ENCODE measurements around the gene SETD2. TPM values are rescaled to one million over a fixed set of nuclear protein-coding genes. Genes with fewer than 3 reads are reported as not detected.

Gene SETD2
- polyA plus RNA-seq, 1 of the 3 experiments (the other 2 are of a cell fraction) = 12.1 TPM

DNA sequence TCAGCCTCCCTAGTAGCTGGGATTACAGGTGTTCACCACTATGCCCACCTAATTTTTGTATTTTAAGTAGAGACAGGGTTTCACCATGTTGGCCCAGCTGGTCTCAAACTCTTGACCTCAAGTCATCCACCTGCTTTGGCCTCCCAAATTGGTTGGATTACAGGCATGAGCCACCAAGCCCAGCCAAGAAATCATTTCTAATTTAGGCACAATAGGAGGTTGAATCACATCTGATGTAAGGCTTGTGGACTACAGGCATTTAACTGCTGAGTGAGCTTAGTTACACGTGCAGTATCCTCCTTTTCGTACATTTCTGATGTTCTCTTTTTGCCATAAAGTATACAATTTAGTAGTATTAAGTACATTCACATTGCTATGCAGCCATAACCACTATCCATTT, 31.1 kb upstream of the SETD2 start:
- Histone ChIP-seq H2AFZ (ENCODE audit: low read depth) (no peak overlapping the region), H3K79me2 (ENCODE audit: insufficient read depth) (no peaks in the 10 kb centered on the region), H3K4me3 (ENCODE audit: low read depth in 2 of 2, low read length in 1 of 2) (no peak overlapping the region), H3K27ac (ENCODE audit: low read depth in 2 of 2, low read length in 1 of 2) (no peak overlapping the region), H3K4me2 (no peak overlapping the region), H3K9me3 (no peaks in the 10 kb centered on the region), H3K36me3 (replicated peaks in 1 of 2; ENCODE audit: control insufficient read depth in 1 of 2, insufficient read depth in 2 of 2, low read length in 1 of 2) (no peaks in the 10 kb centered on the region), H3K9me2 (no peaks in the 10 kb centered on the region), H3K4me1 (ENCODE audit: control insufficient read depth in 1 of 2, insufficient read depth in 2 of 2, low read depth in 1 of 2, low read length in 1 of 2) (no peaks in the 10 kb centered on the region), H3F3A (replicated peaks; ENCODE audit: insufficient read depth) (no peaks in the 10 kb centered on the region), H3K27me3 (ENCODE audit: insufficient read depth) (no peaks in the 10 kb centered on the region), H4K20me1 (ENCODE audit: insufficient read depth) (no peaks in the 10 kb centered on the region), H3K9ac (no peak overlapping the region)
- CTCF ChIA-PET = no interaction called here
- no peak for DNase-seq
- POLR2A ChIA-PET = no interaction called here
- 87% methylated on average over 2 of the region's 2 CpGs for WGBS (ENCODE audit: low lambda C conversion rate)
- TF ChIP-seq, protein P1, sequence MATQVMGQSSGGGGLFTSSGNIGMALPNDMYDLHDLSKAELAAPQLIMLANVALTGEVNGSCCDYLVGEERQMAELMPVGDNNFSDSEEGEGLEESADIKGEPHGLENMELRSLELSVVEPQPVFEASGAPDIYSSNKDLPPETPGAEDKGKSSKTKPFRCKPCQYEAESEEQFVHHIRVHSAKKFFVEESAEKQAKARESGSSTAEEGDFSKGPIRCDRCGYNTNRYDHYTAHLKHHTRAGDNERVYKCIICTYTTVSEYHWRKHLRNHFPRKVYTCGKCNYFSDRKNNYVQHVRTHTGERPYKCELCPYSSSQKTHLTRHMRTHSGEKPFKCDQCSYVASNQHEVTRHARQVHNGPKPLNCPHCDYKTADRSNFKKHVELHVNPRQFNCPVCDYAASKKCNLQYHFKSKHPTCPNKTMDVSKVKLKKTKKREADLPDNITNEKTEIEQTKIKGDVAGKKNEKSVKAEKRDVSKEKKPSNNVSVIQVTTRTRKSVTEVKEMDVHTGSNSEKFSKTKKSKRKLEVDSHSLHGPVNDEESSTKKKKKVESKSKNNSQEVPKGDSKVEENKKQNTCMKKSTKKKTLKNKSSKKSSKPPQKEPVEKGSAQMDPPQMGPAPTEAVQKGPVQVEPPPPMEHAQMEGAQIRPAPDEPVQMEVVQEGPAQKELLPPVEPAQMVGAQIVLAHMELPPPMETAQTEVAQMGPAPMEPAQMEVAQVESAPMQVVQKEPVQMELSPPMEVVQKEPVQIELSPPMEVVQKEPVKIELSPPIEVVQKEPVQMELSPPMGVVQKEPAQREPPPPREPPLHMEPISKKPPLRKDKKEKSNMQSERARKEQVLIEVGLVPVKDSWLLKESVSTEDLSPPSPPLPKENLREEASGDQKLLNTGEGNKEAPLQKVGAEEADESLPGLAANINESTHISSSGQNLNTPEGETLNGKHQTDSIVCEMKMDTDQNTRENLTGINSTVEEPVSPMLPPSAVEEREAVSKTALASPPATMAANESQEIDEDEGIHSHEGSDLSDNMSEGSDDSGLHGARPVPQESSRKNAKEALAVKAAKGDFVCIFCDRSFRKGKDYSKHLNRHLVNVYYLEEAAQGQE (IDR thresholded peaks at IDR 0.05; ENCODE audit: low read depth, low read length) = no peak
- TF ChIP-seq GABPA (IDR thresholded peaks at IDR 0.05; ENCODE audit: low read depth) (no peak), JUND (IDR thresholded peaks at IDR 0.05) (no peak), TEAD4 (IDR thresholded peaks at IDR 0.05; ENCODE audit: borderline replicate concordance, insufficient read depth) (no peak), GATA2 (CRISPR knock-in tag; IDR thresholded peaks at IDR 0.05) (no peak), SMC3 (IDR thresholded peaks at IDR 0.05; ENCODE audit: low read depth, low read length) (no peak), EP300 (IDR thresholded peaks at IDR 0.05; ENCODE audit: borderline replicate concordance in 1 of 2, low read depth in 1 of 2, low read length in 1 of 2) (no peak), NFIC (IDR thresholded peaks at IDR 0.05; ENCODE audit: borderline replicate concordance) (no peak), YY1 (IDR thresholded peaks at IDR 0.05; ENCODE audit: low read depth) (no peak), CHD2 (IDR thresholded peaks at IDR 0.05; ENCODE audit: low read length, partially characterized antibody) (no peak), MXI1 (IDR thresholded peaks at IDR 0.05; ENCODE audit: low read depth, low read length) (no peak)

DNA sequence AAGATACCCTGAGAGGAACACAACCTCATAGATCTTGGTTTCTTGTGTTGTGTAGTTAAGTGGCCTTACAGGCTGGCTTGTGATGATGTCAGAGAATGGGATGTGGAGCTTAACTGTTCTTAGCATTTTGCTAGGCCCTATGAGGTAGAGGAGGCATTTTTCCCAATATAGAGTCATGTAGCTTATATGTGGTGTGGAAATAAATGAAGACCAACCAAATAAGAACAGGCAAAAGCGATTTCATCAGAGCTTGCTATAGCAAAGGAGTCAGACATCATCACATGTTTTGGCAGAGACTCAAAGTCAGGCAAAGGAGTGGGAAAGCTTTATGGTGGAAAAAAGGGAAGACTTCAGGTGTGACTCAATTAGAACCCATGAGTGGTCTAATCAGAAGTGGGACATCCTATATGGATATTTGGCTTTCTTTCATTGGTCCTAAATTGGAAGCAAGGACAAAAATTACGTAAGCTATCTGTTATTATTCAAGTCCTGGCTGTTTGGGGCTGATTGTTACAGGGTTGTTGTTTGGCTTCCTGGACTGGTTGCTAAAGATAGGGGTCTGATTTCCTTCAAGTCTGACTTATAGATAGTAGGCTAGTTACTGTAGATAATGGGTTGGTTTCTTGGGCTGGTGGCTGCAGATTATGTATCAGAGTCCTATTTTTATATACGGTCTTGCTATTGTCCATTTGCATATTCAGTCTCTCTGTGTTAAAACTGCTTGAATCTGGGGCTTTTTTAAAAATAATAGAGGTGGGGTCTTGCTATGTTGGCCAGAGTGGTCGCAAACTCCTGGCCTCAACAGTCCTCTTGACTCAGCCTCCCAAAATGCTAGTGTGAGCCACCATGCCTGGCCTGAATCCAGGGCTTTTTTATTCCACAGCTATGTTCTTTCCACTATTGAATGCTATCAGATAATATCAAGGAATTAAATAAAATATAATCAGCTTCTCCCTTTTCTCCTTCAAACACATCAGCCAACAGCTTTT, 30.3 kb upstream of the SETD2 start:
- H3K9me2 ChIP-seq = no peaks in the 10 kb centered on the region
- DNase-seq = no peak
- TF ChIP-seq RXRA (IDR thresholded peaks at IDR 0.05; ENCODE audit: borderline replicate concordance, low read depth) = no peak
- no peak for TF ChIP-seq RCOR1 (IDR thresholded peaks at IDR 0.05; ENCODE audit: low read length)
- TF ChIP-seq TEAD4 (IDR thresholded peaks at IDR 0.05; ENCODE audit: borderline replicate concordance, insufficient read depth) = no peak
- no peak for TF ChIP-seq MXI1 (IDR thresholded peaks at IDR 0.05; ENCODE audit: low read depth, low read length)
- no peak for TF ChIP-seq YY1 (IDR thresholded peaks at IDR 0.05; ENCODE audit: low read depth)
- TF ChIP-seq MEF2A (IDR thresholded peaks at IDR 0.05; ENCODE audit: borderline replicate concordance, low read depth) = no peak
- no peak for TF ChIP-seq FOSL2 (IDR thresholded peaks at IDR 0.05; ENCODE audit: borderline replicate concordance, low read depth)
- TF ChIP-seq GATA2 (CRISPR knock-in tag; IDR thresholded peaks at IDR 0.05) = no peak
- no peak for TF ChIP-seq POLR2AphosphoS5 (IDR thresholded peaks at IDR 0.05; ENCODE audit: low read depth, low read length)
- no peak for TF ChIP-seq EZH2phosphoT487 (IDR thresholded peaks at IDR 0.05; ENCODE audit: borderline replicate concordance, low read depth)
- no peak for TF ChIP-seq RAD21 (IDR thresholded peaks at IDR 0.05; ENCODE audit: low read length)
- TF ChIP-seq, protein P2, sequence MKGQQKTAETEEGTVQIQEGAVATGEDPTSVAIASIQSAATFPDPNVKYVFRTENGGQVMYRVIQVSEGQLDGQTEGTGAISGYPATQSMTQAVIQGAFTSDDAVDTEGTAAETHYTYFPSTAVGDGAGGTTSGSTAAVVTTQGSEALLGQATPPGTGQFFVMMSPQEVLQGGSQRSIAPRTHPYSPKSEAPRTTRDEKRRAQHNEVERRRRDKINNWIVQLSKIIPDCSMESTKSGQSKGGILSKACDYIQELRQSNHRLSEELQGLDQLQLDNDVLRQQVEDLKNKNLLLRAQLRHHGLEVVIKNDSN (IDR thresholded peaks at IDR 0.05; ENCODE audit: borderline replicate concordance, low read depth) = no peak
- TF ChIP-seq CHD2 (IDR thresholded peaks at IDR 0.05; ENCODE audit: low read length, partially characterized antibody) = no peak
- TF ChIP-seq, protein P3, sequence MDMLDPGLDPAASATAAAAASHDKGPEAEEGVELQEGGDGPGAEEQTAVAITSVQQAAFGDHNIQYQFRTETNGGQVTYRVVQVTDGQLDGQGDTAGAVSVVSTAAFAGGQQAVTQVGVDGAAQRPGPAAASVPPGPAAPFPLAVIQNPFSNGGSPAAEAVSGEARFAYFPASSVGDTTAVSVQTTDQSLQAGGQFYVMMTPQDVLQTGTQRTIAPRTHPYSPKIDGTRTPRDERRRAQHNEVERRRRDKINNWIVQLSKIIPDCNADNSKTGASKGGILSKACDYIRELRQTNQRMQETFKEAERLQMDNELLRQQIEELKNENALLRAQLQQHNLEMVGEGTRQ (IDR thresholded peaks at IDR 0.05; ENCODE audit: borderline replicate concordance, low read depth, low read length) = no peak
- TF ChIP-seq GABPA (IDR thresholded peaks at IDR 0.05; ENCODE audit: low read depth) = no peak
- TF ChIP-seq NRF1 (IDR thresholded peaks at IDR 0.05; ENCODE audit: low read depth, low read length) = no peak

More for the DNA sequence above, 30.3 kb upstream of the SETD2 start:
- Histone ChIP-seq H3K79me2 (ENCODE audit: insufficient read depth) (no peaks in the 10 kb centered on the region), H3F3A (replicated peaks; ENCODE audit: insufficient read depth) (no peaks in the 10 kb centered on the region), H3K27ac (ENCODE audit: low read depth in 2 of 2, low read length in 1 of 2) (no peak overlapping the region), H2AFZ (ENCODE audit: low read depth) (no peak overlapping the region), H3K9me3 (no peaks in the 10 kb centered on the region), H3K4me1 (ENCODE audit: control insufficient read depth in 1 of 2, insufficient read depth in 2 of 2, low read depth in 1 of 2, low read length in 1 of 2) (no peaks in the 10 kb centered on the region), H3K4me2 (no peak overlapping the region), H3K9ac (no peak overlapping the region), H4K20me1 (ENCODE audit: insufficient read depth) (no peaks in the 10 kb centered on the region), H3K36me3 (replicated peaks in 1 of 2; ENCODE audit: control insufficient read depth in 1 of 2, insufficient read depth in 2 of 2, low read length in 1 of 2) (no peaks in the 10 kb centered on the region), H3K4me3 (ENCODE audit: low read depth in 2 of 2, low read length in 1 of 2) (no peak overlapping the region), H3K27me3 (ENCODE audit: insufficient read depth) (no peaks in the 10 kb centered on the region)
- ChIA-PET POLR2A (no interaction called here), CTCF (no interaction called here)
- WGBS (ENCODE audit: low lambda C conversion rate) = 93% methylated on average over 4 of the region's 4 CpGs
